GM23248 (cell line): Measurements from ENCODE around the gene NMNAT1. TPM values are rescaled to one million over a fixed set of nuclear protein-coding genes. Genes with fewer than 3 reads are reported as not detected.

Experiments used
- DNase-seq: peaks from one replicate; pipeline ENCODE4 v3.0.0-alpha.2; 2015
- H2AFZ ChIP-seq: fragments of 200-600 bp; sonication (generic); 2 replicates; pipeline ENCODE4 v1.6.1; 2016; ENCODE audit warnings: antibody characterized with exemption
- H3F3A ChIP-seq: fragments of 200-600 bp; sonication (generic); 2 replicates; pipeline ENCODE4 v1.6.1; 2016; ENCODE audit warnings: mild to moderate bottlenecking, antibody characterized with exemption, mixed run types; ENCODE audit not compliant: insufficient read depth
- H3K27ac ChIP-seq: fragments of 200-600 bp; sonication (generic); 2 replicates; pipeline ENCODE4 v1.5.1; 2016; ENCODE audit warnings: mild to moderate bottlenecking
- H3K27me3 ChIP-seq: fragments of 200-600 bp; sonication (generic); replicated peaks from 2 replicates; pipeline ENCODE4 v1.6.1; 2016; ENCODE audit warnings: mild to moderate bottlenecking; ENCODE audit not compliant: insufficient read depth
- H3K36me3 ChIP-seq: fragments of 200-600 bp; sonication (generic); 2 replicates; pipeline ENCODE4 v1.6.1; 2016; ENCODE audit warnings: low read depth, mild to moderate bottlenecking
- H3K4me1 ChIP-seq: fragments of 200-600 bp; sonication (generic); 2 replicates; pipeline ENCODE4 v1.6.1; 2016; ENCODE audit warnings: mild to moderate bottlenecking; ENCODE audit not compliant: insufficient read depth
- H3K4me2 ChIP-seq: fragments of 200-600 bp; sonication (generic); one replicate; pipeline ENCODE4 v1.6.1; 2016; ENCODE audit warnings: mild to moderate bottlenecking; ENCODE audit not compliant: unreplicated experiment
- H3K4me3 ChIP-seq: fragments of 200-600 bp; sonication (generic); 2 replicates; pipeline ENCODE4 v1.5.1; 2016; ENCODE audit warnings: mild to moderate bottlenecking
- H3K79me2 ChIP-seq: fragments of 200-600 bp; sonication (generic); 2 replicates; pipeline ENCODE4 v1.6.1; 2016; ENCODE audit warnings: mild to moderate bottlenecking; ENCODE audit not compliant: insufficient read depth
- H3K9ac ChIP-seq: fragments of 200-600 bp; sonication (generic); 2 replicates; pipeline ENCODE4 v1.6.1; 2016; ENCODE audit warnings: mild to moderate bottlenecking
- H3K9me2 ChIP-seq: fragments of 200-600 bp; sonication (generic); 2 replicates; pipeline ENCODE4 v1.6.1; 2016; ENCODE audit warnings: mixed run types, mild to moderate bottlenecking, moderate library complexity; ENCODE audit not compliant: insufficient read depth
- H3K9me3 ChIP-seq: fragments of 200-600 bp; sonication (generic); one replicate; pipeline ENCODE4 v1.6.1; 2017; ENCODE audit warnings: low read depth
- H4K20me1 ChIP-seq: fragments of 200-600 bp; sonication (generic); 2 replicates; pipeline ENCODE4 v1.6.0; 2016; ENCODE audit not compliant: insufficient read depth
- EZH2 ChIP-seq: fragments of 200-600 bp; sonication (generic); IDR thresholded peaks from 2 replicates; pipeline ENCODE4 v1.6.1; 2018; ENCODE audit warnings: antibody characterized with exemption, mild to moderate bottlenecking; ENCODE audit not compliant: insufficient read depth, poor library complexity, severe bottlenecking
- EZH2phosphoT487 ChIP-seq: fragments of 200-600 bp; sonication (generic); IDR thresholded peaks from 2 replicates; pipeline ENCODE4 v1.6.1; 2018; ENCODE audit warnings: antibody characterized with exemption, moderate library complexity, mild to moderate bottlenecking, low read depth; ENCODE audit not compliant: insufficient read depth
- WGBS, 2 experiments: methylation state at CpG; one replicate each; pipeline ENCODE4 v1.1.6; 2015 to 2017; ENCODE audit warnings: low lambda C conversion rate in 2 of 2, low coverage in 1 of 2; ENCODE audit errors: missing lambda C conversion rate in 2 of 2; 5-methylcytosine and 5-hydroxymethylcytosine counted together
- in situ Hi-C: fragments of 300-500 bp; cut with MboI; formaldehyde crosslinking; loops from 2 replicates; pipeline ENCODE4 v1.15.0; 2020
- polyA plus RNA-seq: library from polyadenylated mRNA; unstranded; fragments of >200 nt; fragmentation: Nextera tagmentation; extraction: Ambion mirVana; gene quantifications from 2 replicates; pipeline ENCODE4 v1.2.1, GENCODE V29; 2016
- total RNA-seq: library from RNA; depleted of rRNA; stranded (reverse); fragments of >200 nt; shearing (Covaris generic); gene quantifications from 2 replicates; pipeline ENCODE4 v1.2.3, GENCODE V29; 2014

NMNAT1 gene
- total and polyA plus RNA-seq, 2 experiments from 2014 or later = 15.2 to 18.8 TPM

GRCh38 chr1:9905010-9905409, 38.3 kb upstream of the NMNAT1 start:
- H3K4me2 ChIP-seq = no peak overlapping the region
- H3F3A ChIP-seq = no peaks in the 10 kb centered on the region
- peaks cover 7% of the 10 kb centered on the region; the same call in 1 of the 2 replicates for H3K79me2 ChIP-seq
- H3K4me1 ChIP-seq = peaks cover 9% of the 10 kb centered on the region; the same call in 1 of the 2 replicates
- WGBS, 2 experiments = 80 to 85% methylated on average over 4 of the region's 4 CpGs
- H3K4me3 ChIP-seq = no peak overlapping the region
- no peaks in the 10 kb centered on the region for H3K9me2 ChIP-seq
- no peaks in the 10 kb centered on the region for H4K20me1 ChIP-seq
- in situ Hi-C loops = no loop called here
- H3K36me3 ChIP-seq = no peaks in the 10 kb centered on the region
- no peak overlapping the region for H2AFZ ChIP-seq
- peak; percentile 48 for DNase-seq
- H3K27ac ChIP-seq = no peak overlapping the region
- no peaks in the 10 kb centered on the region for H3K9me3 ChIP-seq
- H3K9ac ChIP-seq = no peak overlapping the region
- no peaks in the 10 kb centered on the region for H3K27me3 ChIP-seq
- TF ChIP-seq EZH2 (no peak), EZH2phosphoT487 (no peak)

- Histone ChIP-seq H3K27ac (no peak overlapping the region), H3K4me2 (no peak overlapping the region), H3K9ac (no peak overlapping the region), H3K4me1 (peaks cover 13% of the 10 kb centered on the region), H2AFZ (no peak overlapping the region), H3K79me2 (peaks cover 2% of the 10 kb centered on the region; the same call in 1 of the 2 replicates), H3K9me3 (no peaks in the 10 kb centered on the region), H3K27me3 (no peaks in the 10 kb centered on the region), H4K20me1 (no peaks in the 10 kb centered on the region), H3K36me3 (no peaks in the 10 kb centered on the region), H3F3A (peaks cover 9% of the 10 kb centered on the region; the same call in 1 of the 2 replicates), H3K4me3 (no peak overlapping the region), H3K9me2 (no peaks in the 10 kb centered on the region)
- no peak for DNase-seq
- TF ChIP-seq EZH2 = no peak
- TF ChIP-seq EZH2phosphoT487 = no peak
- in situ Hi-C loops = no loop called here
- 95 to 100% methylated on average over 2 of the region's 2 CpGs for WGBS, 2 experiments
Measured at GRCh38 chr1:9906466-9906865, 36.8 kb upstream of the NMNAT1 start.

- TF ChIP-seq EZH2phosphoT487 (no peak), EZH2 (no peak)
- Histone ChIP-seq H4K20me1 (no peaks in the 10 kb centered on the region), H3K27ac (no peak overlapping the region), H3K4me1 (peaks cover 13% of the 10 kb centered on the region), H3F3A (peaks cover 9% of the 10 kb centered on the region; the same call in 1 of the 2 replicates), H2AFZ (no peak overlapping the region), H3K27me3 (no peaks in the 10 kb centered on the region), H3K4me2 (no peak overlapping the region), H3K79me2 (no peaks in the 10 kb centered on the region), H3K9me3 (no peaks in the 10 kb centered on the region), H3K9me2 (no peaks in the 10 kb centered on the region), H3K36me3 (no peaks in the 10 kb centered on the region), H3K9ac (no peak overlapping the region), H3K4me3 (no peak overlapping the region)
- in situ Hi-C loops = no loop called here
- no peak for DNase-seq
- WGBS, 2 experiments = 81 to 85% methylated on average over 5 of the region's 5 CpGs
Measured at GRCh38 chr1:9907441-9907840, 35.8 kb upstream of the NMNAT1 start.

GRCh38 chr1:9908871-9909233, 34.4 kb upstream of the NMNAT1 start:
- H3K27me3 ChIP-seq = no peaks in the 10 kb centered on the region
- peak overlapping the region; percentile 89 for H3K4me2 ChIP-seq
- H3F3A ChIP-seq = peaks cover 9% of the 10 kb centered on the region; the same call in 1 of the 2 replicates
- in situ Hi-C loops = no loop called here
- peak overlapping the region; percentile 90 for H3K4me3 ChIP-seq
- H3K79me2 ChIP-seq = no peaks in the 10 kb centered on the region
- H3K9me3 ChIP-seq = no peaks in the 10 kb centered on the region
- no peak overlapping the region for H3K27ac ChIP-seq
- H3K36me3 ChIP-seq = no peaks in the 10 kb centered on the region
- WGBS, 2 experiments = 84 to 89% methylated on average over 4 of the region's 4 CpGs
- no peaks in the 10 kb centered on the region for H4K20me1 ChIP-seq
- H2AFZ ChIP-seq = peak overlapping the region; percentile 88; the same call in 1 of the 2 replicates
- H3K4me1 ChIP-seq = peaks cover 13% of the 10 kb centered on the region
- DNase-seq = no peak
- H3K9ac ChIP-seq = peak overlapping the region; percentile 83
- H3K9me2 ChIP-seq = no peaks in the 10 kb centered on the region
- no peak for TF ChIP-seq EZH2phosphoT487
- TF ChIP-seq EZH2 = no peak
